Endothelial cell (in vitro differentiated cells): ENCODE measurements around the gene CEBPA. TPM values are rescaled to one million over a fixed set of nuclear protein-coding genes. Genes with fewer than 3 reads are reported as not detected.

Source experiments
- DNase-seq: peaks from one replicate; pipeline ENCODE4 v3.0.0; 2021; ENCODE audit warnings: low spot score
- H3K27ac Mint-ChIP-seq: one replicate; pipeline ENCODE4 v1.8.0; 2021; ENCODE audit warnings: mixed read lengths, inconsistent platforms; ENCODE audit not compliant: unreplicated experiment
- H3K27me3 Mint-ChIP-seq: one replicate; pipeline ENCODE4 v1.8.0; 2021; ENCODE audit warnings: mild to moderate bottlenecking, moderate library complexity, mixed read lengths, inconsistent platforms; ENCODE audit not compliant: unreplicated experiment
- H3K36me3 Mint-ChIP-seq: one replicate; pipeline ENCODE4 v1.8.0; 2021; ENCODE audit warnings: mild to moderate bottlenecking, low read depth, mixed read lengths, inconsistent platforms; ENCODE audit not compliant: unreplicated experiment
- H3K4me1 Mint-ChIP-seq: one replicate; pipeline ENCODE4 v1.8.0; 2021; ENCODE audit warnings: mild to moderate bottlenecking, mixed read lengths, inconsistent platforms; ENCODE audit not compliant: unreplicated experiment
- H3K4me3 Mint-ChIP-seq: one replicate; pipeline ENCODE4 v1.8.0; 2021; ENCODE audit warnings: mild to moderate bottlenecking, mixed read lengths, inconsistent platforms; ENCODE audit not compliant: unreplicated experiment
- H3K9me3 Mint-ChIP-seq: one replicate; pipeline ENCODE4 v1.8.0; 2021; ENCODE audit warnings: mixed read lengths, inconsistent platforms; ENCODE audit not compliant: unreplicated experiment
- total RNA-seq: library from RNA; stranded (reverse); fragmentation: NEBNext Ultra II Directional; extraction: Animal tissue kit (Norgen Biotek cat#: 25700); gene quantifications from one replicate; pipeline ENCODE4 v1.2.1, GENCODE V29; 2021; ENCODE audit not compliant: unreplicated experiment
- TF ChIP-seq, protein P1 (sequence below): fragments of 200-600 bp; sonication (generic); IDR thresholded peaks from one replicate; pipeline ENCODE4 v1.5.0; 2021; ENCODE audit warnings: antibody characterized with exemption; ENCODE audit not compliant: unreplicated experiment

Gene CEBPA
- total RNA-seq, 1 donor from 2014 or later: 0.59 TPM

DNA sequence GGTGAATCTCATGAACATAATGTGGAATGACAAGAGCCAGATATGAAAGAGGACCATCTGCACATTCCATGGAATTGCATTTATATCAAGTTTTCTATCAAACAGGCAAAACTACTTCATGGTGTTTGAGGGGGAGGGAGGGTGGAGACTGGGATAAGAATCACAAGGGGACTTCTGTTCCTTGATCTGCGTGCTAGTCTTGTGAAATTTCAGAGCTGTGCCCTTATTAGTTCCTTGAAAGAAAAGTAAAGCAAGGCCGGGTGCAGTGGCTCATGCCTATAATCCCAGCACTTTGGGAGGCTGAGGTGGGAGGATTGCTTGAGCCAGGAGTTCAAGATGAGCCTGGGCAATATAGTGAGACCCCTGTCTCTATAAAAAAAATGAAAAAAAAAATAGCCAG, 41.0 kb upstream of the CEBPA start:
- H3K4me3 Mint-ChIP-seq: no peak overlapping the region
- H3K27ac Mint-ChIP-seq: no peak overlapping the region
- no peaks in the 10 kb centered on the region for H3K36me3 Mint-ChIP-seq
- TF ChIP-seq, protein P1, sequence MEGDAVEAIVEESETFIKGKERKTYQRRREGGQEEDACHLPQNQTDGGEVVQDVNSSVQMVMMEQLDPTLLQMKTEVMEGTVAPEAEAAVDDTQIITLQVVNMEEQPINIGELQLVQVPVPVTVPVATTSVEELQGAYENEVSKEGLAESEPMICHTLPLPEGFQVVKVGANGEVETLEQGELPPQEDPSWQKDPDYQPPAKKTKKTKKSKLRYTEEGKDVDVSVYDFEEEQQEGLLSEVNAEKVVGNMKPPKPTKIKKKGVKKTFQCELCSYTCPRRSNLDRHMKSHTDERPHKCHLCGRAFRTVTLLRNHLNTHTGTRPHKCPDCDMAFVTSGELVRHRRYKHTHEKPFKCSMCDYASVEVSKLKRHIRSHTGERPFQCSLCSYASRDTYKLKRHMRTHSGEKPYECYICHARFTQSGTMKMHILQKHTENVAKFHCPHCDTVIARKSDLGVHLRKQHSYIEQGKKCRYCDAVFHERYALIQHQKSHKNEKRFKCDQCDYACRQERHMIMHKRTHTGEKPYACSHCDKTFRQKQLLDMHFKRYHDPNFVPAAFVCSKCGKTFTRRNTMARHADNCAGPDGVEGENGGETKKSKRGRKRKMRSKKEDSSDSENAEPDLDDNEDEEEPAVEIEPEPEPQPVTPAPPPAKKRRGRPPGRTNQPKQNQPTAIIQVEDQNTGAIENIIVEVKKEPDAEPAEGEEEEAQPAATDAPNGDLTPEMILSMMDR: no peak
- no peaks in the 10 kb centered on the region for H3K9me3 Mint-ChIP-seq
- peaks cover 2% of the 10 kb centered on the region for H3K4me1 Mint-ChIP-seq
- peaks cover 4% of the 10 kb centered on the region for H3K27me3 Mint-ChIP-seq
- DNase-seq: no peak

DNA sequence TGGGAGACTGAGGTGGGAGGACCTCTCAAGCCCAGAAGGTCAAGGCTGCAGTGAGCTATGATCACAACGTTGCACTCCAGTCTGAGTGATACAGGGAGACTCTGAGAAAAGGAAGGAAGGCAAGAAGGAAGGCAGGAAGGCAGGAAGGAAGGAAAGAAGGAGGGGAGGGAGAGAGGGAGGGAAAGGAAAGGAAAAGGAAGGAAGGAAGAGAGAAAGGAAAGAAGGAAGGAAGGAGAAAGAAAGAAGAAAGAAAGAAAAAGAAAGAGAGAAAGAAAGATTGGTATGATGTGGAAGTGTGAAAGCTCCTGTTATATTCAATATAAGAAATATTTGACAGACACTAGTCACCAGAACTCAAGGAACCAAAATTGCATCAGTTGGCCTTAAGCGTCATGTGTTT, 38.7 kb upstream of the CEBPA start:
- no peak for DNase-seq
- TF ChIP-seq, protein P1: no peak
- no peaks in the 10 kb centered on the region for H3K9me3 Mint-ChIP-seq
- H3K4me3 Mint-ChIP-seq: no peak overlapping the region
- H3K27ac Mint-ChIP-seq: no peak overlapping the region
- H3K36me3 Mint-ChIP-seq: no peaks in the 10 kb centered on the region
- peaks cover 4% of the 10 kb centered on the region for H3K27me3 Mint-ChIP-seq
- H3K4me1 Mint-ChIP-seq: peaks cover 2% of the 10 kb centered on the region

DNA sequence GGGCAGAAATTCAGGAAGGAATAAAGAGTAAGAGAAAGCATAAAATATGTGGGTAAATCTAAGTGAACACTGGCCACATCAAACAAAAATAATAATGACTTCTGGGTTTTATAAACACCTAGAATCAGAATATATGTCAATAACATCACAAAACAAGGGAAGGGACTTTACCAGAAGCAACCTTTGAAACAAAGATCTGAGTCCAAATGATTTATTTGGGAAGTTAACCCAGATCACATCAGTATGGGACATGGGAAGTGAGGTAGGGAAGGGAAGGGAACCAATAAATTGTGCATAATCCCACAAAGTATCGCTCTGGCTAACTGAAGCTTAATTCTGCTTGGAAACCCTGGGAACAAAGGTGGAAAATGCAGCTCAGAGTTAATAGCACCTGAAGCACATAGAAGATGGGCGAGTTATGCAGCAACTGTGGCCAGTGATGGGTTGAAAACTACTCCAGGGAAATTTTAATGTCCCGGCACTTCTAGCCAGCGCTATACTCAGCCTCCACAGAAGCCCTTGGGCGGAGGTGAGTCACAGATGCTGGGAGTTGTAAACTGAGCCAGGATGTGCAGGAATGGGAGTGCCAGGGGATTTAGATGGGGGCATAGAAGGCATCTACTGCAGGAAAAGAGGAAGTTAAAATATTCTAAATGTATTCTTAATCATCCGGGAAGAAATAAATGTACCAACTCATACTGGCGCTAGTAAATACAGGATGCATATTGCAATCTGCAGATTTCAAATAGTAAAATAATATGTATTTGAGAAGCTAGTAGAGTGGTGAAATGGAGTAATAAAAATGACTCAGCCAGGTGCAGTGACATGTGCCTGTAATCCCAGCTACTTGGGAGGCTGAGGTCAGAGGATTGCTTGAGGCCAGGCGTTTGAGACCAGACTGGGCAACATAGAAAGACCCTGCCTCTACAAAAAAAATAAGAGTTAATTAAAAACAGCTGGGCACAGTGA, 37.0 kb upstream of the CEBPA start:
- H3K27me3 Mint-ChIP-seq: peaks cover 4% of the 10 kb centered on the region
- H3K9me3 Mint-ChIP-seq: no peaks in the 10 kb centered on the region
- no peaks in the 10 kb centered on the region for H3K36me3 Mint-ChIP-seq
- no peak overlapping the region for H3K4me3 Mint-ChIP-seq
- TF ChIP-seq, protein P1: no peak
- H3K4me1 Mint-ChIP-seq: peaks cover 1% of the 10 kb centered on the region
- no peak overlapping the region for H3K27ac Mint-ChIP-seq
- DNase-seq: no peak

DNA sequence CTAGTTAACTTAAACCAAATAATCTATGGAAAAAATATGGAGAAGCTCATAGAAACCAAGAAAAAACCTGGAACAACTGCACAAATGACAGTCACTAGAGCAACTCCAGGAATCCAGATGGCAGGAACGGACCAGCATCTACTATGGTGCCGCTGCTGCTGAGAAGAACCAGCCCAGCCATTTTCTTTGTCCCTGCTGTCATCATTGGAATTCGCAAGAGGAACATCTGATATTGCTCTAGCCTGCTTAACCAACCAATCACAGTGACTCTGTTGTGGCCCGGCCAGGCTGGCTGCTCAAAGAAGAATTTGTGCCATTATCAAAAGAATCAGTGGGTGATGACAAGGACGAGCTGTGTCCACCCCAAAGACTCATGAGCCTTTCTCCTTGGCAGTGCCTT, 33.1 kb upstream of the CEBPA start:
- no peak overlapping the region for H3K4me3 Mint-ChIP-seq
- H3K36me3 Mint-ChIP-seq: no peaks in the 10 kb centered on the region
- peaks cover 2% of the 10 kb centered on the region for H3K27me3 Mint-ChIP-seq
- TF ChIP-seq, protein P1: no peak
- no peaks in the 10 kb centered on the region for H3K9me3 Mint-ChIP-seq
- no peak for DNase-seq
- H3K4me1 Mint-ChIP-seq: no peaks in the 10 kb centered on the region
- H3K27ac Mint-ChIP-seq: no peak overlapping the region

DNA sequence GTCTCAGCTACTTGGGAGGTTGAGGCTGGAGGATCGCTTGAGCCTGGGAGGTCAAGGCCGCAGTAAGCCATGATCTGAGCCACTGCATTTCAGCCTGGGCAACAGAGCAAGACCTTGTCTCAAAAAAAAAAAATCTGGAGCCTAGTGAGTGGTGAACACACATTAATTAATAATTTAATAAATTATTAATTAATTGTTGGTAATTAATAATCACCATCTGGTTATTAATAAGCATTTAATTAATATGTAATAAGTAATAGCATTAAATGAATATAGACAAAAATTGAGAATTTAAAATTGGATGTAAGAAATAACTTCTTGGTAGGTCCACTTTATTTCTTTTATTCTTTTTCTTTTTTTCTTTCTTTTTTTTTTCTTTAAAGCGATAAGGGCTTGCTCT, 31.9 kb upstream of the CEBPA start:
- Mint-ChIP-seq H3K4me1 (peaks cover 4% of the 10 kb centered on the region), H3K9me3 (no peaks in the 10 kb centered on the region)

More for the DNA sequence above, 31.9 kb upstream of the CEBPA start:
- H3K27ac Mint-ChIP-seq: no peak overlapping the region
- no peak overlapping the region for H3K4me3 Mint-ChIP-seq
- H3K36me3 Mint-ChIP-seq: no peaks in the 10 kb centered on the region
- DNase-seq: no peak
- TF ChIP-seq, protein P1: no peak
- H3K27me3 Mint-ChIP-seq: peaks cover 2% of the 10 kb centered on the region
